AG04449 (cell line): ENCODE measurements around the gene POLR2A.

Source experiments
- CTCF ChIA-PET: fragments of 350-600 bp; formaldehyde crosslinking; extraction: SDS; loops from one replicate; lab custom pipeline; 2021; ENCODE audit warnings: antibody characterized with exemption; lab: Yijun Ruan, JAX
- POLR2A ChIA-PET: fragments of 400-600, 350-600 bp; formaldehyde crosslinking; extraction: SDS; loops from one replicate; lab custom pipeline; 2020; ENCODE audit warnings: antibody characterized with exemption, inconsistent platforms; lab: Yijun Ruan, JAX
- DNase-seq: peaks from one replicate; pipeline ENCODE4 v3.0.0-alpha.2; 2010; ENCODE audit warnings: low read depth, low spot score
- H3K4me3 ChIP-seq: 2 replicates; pipeline ENCODE4 v1.5.1; 2011; ENCODE audit warnings: low read depth, mild to moderate bottlenecking, control low read depth, low read length
- TF ChIP-seq, protein P1 (sequence below): IDR thresholded peaks from one replicate; pipeline ENCODE4 v1.5.1; 2011; ENCODE audit warnings: mild to moderate bottlenecking, moderate library complexity, low read length, control low read depth, inconsistent platforms; ENCODE audit not compliant: insufficient read depth; ENCODE audit errors: missing control alignments

The POLR2A gene

DNA sequence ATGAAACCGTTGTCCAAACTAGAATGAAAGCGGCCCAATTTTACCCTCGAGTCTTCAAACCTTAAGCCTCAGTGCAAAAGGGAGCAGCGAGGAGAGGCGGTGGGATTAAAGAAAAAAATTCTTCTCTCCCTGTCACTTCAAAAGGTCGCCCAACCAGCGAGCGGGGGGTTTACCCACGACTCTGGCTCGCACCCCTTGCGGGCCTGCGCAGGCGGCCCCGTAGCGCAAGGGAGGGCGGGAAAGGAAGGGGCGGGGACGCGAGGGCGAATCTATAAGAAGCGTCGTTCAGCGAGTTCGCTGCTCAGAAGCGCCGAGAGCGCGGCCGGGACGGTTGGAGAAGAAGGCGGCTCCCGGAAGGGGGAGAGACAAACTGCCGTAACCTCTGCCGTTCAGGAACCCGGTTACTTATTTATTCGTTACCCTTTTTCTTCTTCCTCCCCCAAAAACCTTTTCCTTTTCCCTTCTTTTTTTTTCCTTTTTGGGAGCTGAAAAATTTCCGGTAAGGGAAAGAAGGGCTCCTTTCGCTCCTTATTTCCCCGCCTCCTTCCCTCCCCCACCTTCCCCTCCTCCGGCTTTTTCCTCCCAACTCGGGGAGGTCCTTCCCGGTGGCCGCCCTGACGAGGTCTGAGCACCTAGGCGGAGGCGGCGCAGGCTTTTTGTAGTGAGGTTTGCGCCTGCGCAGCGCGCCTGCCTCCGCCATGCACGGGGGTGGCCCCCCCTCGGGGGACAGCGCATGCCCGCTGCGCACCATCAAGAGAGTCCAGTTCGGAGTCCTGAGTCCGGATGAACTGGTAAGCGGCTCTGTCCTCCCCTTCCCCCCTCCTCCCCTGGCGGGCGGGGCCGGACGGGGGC is at the start of gene POLR2A:
POLR2A (plus strand) TSS at position 300 of the 852 bp plus-strand sequence.
- ChIA-PET POLR2A (interaction anchor here (0.6 to 3.4 kb wide), 32 partner anchors 8 to 860 kb away, joined by 3 to 19 read pairs (median 4); partner anchors contain the start of genes CHRNB1, MPDU1, NEURL4 and PLSCR3), CTCF (interaction anchor here (0.7 to 3.6 kb wide), 6 partner anchors 11 to 105 kb away, joined by 3 to 27 read pairs (median 6); partner anchors contain the start of gene SOX15)
- DNase-seq = peak; percentile 87
- TF ChIP-seq, protein P1, sequence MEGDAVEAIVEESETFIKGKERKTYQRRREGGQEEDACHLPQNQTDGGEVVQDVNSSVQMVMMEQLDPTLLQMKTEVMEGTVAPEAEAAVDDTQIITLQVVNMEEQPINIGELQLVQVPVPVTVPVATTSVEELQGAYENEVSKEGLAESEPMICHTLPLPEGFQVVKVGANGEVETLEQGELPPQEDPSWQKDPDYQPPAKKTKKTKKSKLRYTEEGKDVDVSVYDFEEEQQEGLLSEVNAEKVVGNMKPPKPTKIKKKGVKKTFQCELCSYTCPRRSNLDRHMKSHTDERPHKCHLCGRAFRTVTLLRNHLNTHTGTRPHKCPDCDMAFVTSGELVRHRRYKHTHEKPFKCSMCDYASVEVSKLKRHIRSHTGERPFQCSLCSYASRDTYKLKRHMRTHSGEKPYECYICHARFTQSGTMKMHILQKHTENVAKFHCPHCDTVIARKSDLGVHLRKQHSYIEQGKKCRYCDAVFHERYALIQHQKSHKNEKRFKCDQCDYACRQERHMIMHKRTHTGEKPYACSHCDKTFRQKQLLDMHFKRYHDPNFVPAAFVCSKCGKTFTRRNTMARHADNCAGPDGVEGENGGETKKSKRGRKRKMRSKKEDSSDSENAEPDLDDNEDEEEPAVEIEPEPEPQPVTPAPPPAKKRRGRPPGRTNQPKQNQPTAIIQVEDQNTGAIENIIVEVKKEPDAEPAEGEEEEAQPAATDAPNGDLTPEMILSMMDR = no peak
- H3K4me3 ChIP-seq = peak within 1 kb of the TSS; percentile 87

DNA sequence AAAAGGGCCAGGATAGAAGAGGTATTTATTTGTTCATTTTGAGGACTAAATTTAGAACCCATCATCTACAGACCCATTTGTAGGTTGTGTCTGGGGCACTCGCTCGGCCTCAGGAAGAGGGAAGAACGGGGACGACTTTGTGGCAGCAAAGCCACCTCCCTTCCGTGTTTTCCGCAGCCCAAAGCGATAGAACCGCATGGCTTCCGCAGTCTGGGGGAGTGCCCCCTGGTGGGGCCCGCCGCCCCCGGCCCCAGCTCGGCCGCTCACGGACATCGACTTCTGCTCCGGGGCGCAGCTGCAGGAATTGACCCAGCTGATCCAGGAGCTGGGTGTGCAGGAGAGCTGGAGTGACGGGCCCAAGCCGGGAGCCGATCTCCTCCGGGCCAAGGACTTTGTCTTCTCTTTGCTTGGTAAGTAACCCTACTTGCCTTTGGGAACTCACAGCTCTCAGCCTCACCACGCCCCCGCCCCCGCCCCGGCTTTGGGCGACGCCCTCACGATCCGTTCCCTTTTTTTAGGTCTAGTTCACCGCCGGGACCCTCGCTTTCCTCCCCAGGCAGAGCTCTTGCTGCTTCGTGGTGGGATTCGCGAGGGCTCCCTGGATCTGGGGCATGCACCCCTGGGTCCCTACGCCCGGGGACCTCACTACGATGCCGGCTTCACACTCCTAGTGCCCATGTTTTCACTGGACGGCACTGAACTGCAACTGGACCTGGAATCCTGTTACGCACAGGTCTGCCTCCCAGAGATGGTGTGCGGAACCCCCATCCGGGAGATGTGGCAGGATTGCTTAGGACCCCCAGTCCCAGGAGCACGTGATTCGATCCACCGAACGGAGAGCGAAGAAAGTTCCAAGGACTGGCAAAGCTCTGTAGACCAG is 48.2 kb upstream of the POLR2A start:
- CTCF ChIA-PET = interaction anchor here (1.1 to 5.3 kb wide), 24 partner anchors 11 to 158 kb away, joined by 3 to 62 read pairs (median 6); partner anchors contain the start of genes CHRNB1, NLGN2, PLSCR3 and SENP3
- DNase-seq = no peak
- TF ChIP-seq, protein P1 = no peak
- H3K4me3 ChIP-seq = peak overlapping the region; percentile 56
- POLR2A ChIA-PET = interaction anchor here (0.5 to 2.9 kb wide), 7 partner anchors 22 to 49 kb away, joined by 3 to 19 read pairs (median 4); partner anchors contain the start of genes PLSCR3, POLR2A, TMEM256 and ZBTB4

DNA sequence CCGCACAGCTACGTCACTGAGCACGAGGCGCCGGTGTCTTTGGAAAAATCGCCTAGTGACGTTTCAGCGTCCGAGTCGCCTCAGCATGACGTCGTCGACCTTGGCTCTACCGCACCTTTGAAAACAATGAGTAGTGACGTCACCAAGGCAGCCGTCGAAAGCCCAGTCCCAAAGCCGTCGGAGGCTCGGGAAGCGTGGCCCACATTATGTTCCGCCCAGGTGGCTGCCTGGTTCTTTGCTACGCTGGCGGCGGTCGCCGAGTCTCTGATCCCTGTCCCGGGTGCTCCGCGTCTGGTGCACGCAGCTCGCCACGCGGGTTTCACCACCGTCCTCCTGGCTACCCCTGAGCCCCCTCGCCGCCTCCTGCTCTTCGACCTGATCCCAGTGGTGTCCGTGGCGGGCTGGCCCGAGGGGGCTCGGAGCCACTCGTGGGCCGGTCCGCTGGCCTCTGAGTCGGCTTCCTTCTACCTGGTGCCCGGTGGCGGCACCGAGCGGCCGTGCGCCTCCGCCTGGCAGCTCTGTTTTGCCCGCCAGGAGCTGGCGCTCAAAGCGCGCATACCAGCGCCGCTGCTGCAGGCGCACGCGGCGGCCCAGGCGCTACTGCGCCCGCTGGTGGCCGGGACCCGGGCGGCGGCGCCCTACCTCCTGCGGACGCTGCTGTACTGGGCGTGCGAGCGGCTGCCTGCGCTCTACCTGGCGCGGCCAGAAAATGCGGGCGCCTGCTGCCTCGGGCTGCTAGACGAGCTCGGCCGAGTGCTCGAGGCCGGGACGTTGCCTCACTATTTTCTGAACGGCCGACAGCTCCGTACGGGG is 47.4 kb upstream of the POLR2A start:
- CTCF ChIA-PET = interaction anchor here (0.6 to 5.3 kb wide), 36 partner anchors 11 to 391 kb away, joined by 3 to 62 read pairs (median 5); partner anchors contain the start of genes CHRNB1, NLGN2, PLSCR3 and SENP3
- peak overlapping the region; percentile 56 for H3K4me3 ChIP-seq
- DNase-seq = no peak
- POLR2A ChIA-PET = interaction anchor here (0.5 to 2.9 kb wide), 8 partner anchors 8 to 54 kb away, joined by 3 to 19 read pairs (median 4); partner anchors contain the start of genes PLSCR3, POLR2A, SPEM3 and TMEM256
- TF ChIP-seq, protein P1 = peak; percentile 76

DNA sequence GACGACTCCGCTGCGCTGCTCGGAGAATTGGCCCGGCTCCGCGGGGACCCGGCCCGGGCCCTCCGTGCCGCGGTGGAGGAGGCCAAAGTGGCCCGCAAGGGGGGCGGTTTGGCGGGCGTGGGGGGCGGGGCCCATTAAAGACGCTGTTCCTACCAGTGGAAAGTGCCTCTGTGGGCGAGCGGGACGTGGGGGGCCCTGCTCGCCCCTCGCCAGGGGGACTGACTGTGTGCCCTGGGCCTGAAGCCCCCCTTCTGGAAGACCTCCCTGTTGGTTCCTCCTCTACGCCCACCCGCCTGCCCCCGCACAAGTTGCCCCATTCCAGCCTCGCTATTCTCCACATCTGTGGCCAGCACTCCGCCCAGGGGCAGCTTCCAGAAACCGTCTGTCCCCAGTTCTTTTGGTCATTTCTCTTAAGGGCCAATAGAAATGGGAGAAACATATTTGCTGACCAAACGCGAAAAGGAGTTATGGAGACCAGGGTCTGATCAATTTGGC is 46.8 kb upstream of the POLR2A start:
- POLR2A ChIA-PET = interaction anchor here (0.7 to 2.9 kb wide), 5 partner anchors 9 to 47 kb away, joined by 3 to 19 read pairs (median 5); partner anchors contain the start of genes POLR2A, SPEM3 and ZBTB4
- CTCF ChIA-PET = interaction anchor here (0.6 to 5.3 kb wide), 31 partner anchors 10 to 392 kb away, joined by 3 to 62 read pairs (median 6); partner anchors contain the start of genes CHRNB1, NLGN2, PLSCR3 and SENP3
- DNase-seq = no peak
- TF ChIP-seq, protein P1 = no peak
- H3K4me3 ChIP-seq = peak overlapping the region; percentile 45
